ENCODE measurements around the gene ZNF280D. TPM values are rescaled to one million over a fixed set of nuclear protein-coding genes. Genes with fewer than 3 reads are reported as not detected.

Gene ZNF280D
- total and polyA plus RNA-seq, 2 of the 13 experiments (the other 11 are each of a cell fraction or from before 2014, with no cell fraction given): 7.1 to 11.9 TPM

DNA sequence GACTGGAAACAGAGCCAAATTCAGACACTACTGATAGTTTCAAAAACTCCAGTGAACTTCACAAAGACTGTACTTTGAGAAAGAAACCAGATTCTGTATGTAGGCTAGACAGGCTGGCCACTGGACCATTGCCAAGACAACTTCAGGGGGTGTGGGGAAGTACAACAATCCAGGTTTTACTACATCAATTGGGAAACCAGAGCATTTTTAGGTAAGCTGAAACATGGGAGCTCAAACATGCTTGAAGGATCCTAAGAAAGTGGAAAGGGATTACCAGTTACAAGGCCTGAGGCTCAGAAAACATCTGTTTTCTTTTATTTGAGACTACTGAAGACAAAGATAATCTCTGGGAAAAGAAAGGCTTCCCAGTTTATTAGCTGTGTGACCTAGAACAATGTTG lies 26.9 kb upstream of the ZNF280D start:
- in situ Hi-C loops (cut with HindIII; ENCODE audit: extremely low pct_ligation_motif_present, low pct_unique_long_range_greater_than_20kb) (no loop called here), intact Hi-C loops (cut with micrococcal nuclease; ENCODE audit: unreplicated experiment) (no loop called here)
- Histone ChIP-seq H3K27me3 (ENCODE audit: control insufficient read depth in 1 of 2, insufficient read depth in 2 of 2, low read length in 2 of 2) (no peaks in the 10 kb centered on the region), H3K4me3 (replicated peaks in 1 of 3; ENCODE audit: insufficient read depth in 1 of 3, low read depth in 2 of 3, low read length in 3 of 3) (no peak overlapping the region), H3K79me2 (ENCODE audit: insufficient read depth, low read length) (no peaks in the 10 kb centered on the region), H4K20me1 (ENCODE audit: insufficient read depth, low read length) (no peaks in the 10 kb centered on the region), H3K9me3 (ENCODE audit: low read length) (no peaks in the 10 kb centered on the region), H3K36me3 (replicated peaks in 1 of 2; ENCODE audit: control insufficient read depth in 1 of 2, insufficient read depth in 2 of 2, low read length in 2 of 2) (no peaks in the 10 kb centered on the region), H3K9ac (ENCODE audit: insufficient read depth, low read depth, low read length) (no peak overlapping the region), H3K27ac (ENCODE audit: extremely low read length, insufficient read depth, low read length) (no peak overlapping the region), H3K4me1 (ENCODE audit: insufficient read depth, low read length) (no peaks in the 10 kb centered on the region), H3K4me2 (ENCODE audit: low read depth, low read length) (no peak overlapping the region), H2AFZ (ENCODE audit: low read length) (no peak overlapping the region)
- no peak for ATAC-seq
- FAIRE-seq: no peak
- ChIA-PET POLR2A (no interaction called here), CTCF (ENCODE audit: low intra/inter-chr PET ratio, low total read pairs) (no interaction called here)
- TF ChIP-seq ZC3H13 (CRISPR knock-in tag; IDR thresholded peaks at IDR 0.05) (no peak), PAX8 (CRISPR knock-in tag; IDR thresholded peaks at IDR 0.05; ENCODE audit: borderline replicate concordance) (no peak), MLLT10 (CRISPR knock-in tag; IDR thresholded peaks at IDR 0.05) (no peak)
- TF ChIP-seq, protein P1, sequence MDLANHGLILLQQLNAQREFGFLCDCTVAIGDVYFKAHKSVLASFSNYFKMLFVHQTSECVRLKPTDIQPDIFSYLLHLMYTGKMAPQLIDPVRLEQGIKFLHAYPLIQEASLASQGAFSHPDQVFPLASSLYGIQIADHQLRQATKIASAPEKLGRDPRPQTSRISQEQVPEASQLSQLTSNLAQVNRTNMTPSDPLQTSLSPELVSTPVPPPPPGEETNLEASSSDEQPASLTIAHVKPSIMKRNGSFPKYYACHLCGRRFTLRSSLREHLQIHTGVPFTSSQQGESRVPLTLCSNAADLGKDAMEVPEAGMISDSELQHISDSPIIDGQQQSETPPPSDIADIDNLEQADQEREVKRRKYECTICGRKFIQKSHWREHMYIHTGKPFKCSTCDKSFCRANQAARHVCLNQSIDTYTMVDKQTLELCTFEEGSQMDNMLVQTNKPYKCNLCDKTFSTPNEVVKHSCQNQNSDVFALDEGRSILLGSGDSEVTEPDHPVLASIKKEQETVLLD (CRISPR knock-in tag; IDR thresholded peaks at IDR 0.05; ENCODE audit: low read depth): no peak
- TF ChIP-seq, protein P2, sequence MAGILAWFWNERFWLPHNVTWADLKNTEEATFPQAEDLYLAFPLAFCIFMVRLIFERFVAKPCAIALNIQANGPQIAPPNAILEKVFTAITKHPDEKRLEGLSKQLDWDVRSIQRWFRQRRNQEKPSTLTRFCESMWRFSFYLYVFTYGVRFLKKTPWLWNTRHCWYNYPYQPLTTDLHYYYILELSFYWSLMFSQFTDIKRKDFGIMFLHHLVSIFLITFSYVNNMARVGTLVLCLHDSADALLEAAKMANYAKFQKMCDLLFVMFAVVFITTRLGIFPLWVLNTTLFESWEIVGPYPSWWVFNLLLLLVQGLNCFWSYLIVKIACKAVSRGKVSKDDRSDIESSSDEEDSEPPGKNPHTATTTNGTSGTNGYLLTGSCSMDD (CRISPR knock-in tag; IDR thresholded peaks at IDR 0.05): no peak
- no TSS peak for BruUV-seq (replicated peaks)
- no peak for DNase-seq (ENCODE audit: low spot score)

DNA sequence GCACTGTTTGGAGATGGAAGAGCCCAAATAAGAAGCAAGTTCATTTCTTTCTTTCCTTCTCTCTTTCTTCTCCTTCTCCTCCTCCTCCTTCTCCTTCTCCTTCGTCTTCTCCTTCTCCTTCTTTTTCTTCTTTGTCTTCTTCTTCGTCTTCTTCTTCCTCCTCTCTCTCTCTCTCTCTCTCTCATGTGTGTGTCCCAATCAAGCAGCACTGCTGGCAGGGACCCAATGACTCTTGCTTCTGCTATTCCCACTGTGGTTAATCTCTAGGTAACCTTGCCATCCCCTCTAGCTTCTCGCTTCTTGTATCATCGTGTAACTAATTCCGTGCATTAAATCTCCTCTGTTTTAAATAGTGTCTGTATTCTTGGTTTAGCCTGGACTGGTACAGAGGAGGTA lies 26.1 kb upstream of the ZNF280D start:
- Histone ChIP-seq H3K9ac (ENCODE audit: insufficient read depth, low read depth, low read length) (no peak overlapping the region), H3K27me3 (ENCODE audit: control insufficient read depth in 1 of 2, insufficient read depth in 2 of 2, low read length in 2 of 2) (no peaks in the 10 kb centered on the region), H3K9me3 (ENCODE audit: low read length) (no peaks in the 10 kb centered on the region), H3K4me3 (replicated peaks in 1 of 3; ENCODE audit: insufficient read depth in 1 of 3, low read depth in 2 of 3, low read length in 3 of 3) (no peak overlapping the region), H3K4me1 (ENCODE audit: insufficient read depth, low read length) (no peaks in the 10 kb centered on the region), H4K20me1 (ENCODE audit: insufficient read depth, low read length) (no peaks in the 10 kb centered on the region), H2AFZ (ENCODE audit: low read length) (no peak overlapping the region), H3K79me2 (ENCODE audit: insufficient read depth, low read length) (no peaks in the 10 kb centered on the region), H3K36me3 (replicated peaks in 1 of 2; ENCODE audit: control insufficient read depth in 1 of 2, insufficient read depth in 2 of 2, low read length in 2 of 2) (no peaks in the 10 kb centered on the region), H3K4me2 (ENCODE audit: low read depth, low read length) (no peak overlapping the region), H3K27ac (ENCODE audit: extremely low read length, insufficient read depth, low read length) (no peak overlapping the region)
- no peak for DNase-seq (ENCODE audit: low spot score)
- BruUV-seq (replicated peaks): no TSS peak
- TF ChIP-seq NFE2L1 (CRISPR knock-in tag; IDR thresholded peaks at IDR 0.05; ENCODE audit: borderline replicate concordance) (no peak), BHLHE40 (IDR thresholded peaks at IDR 0.05; ENCODE audit: low read length) (no peak), POLR2AphosphoS2 (IDR thresholded peaks at IDR 0.05; ENCODE audit: low read depth, low read length) (no peak), HNRNPK (IDR thresholded peaks at IDR 0.05; ENCODE audit: low read depth, low read length, poor library complexity, severe bottlenecking) (no peak), SMARCC2 (IDR thresholded peaks at IDR 0.05) (no peak)
- TF ChIP-seq, protein P3, sequence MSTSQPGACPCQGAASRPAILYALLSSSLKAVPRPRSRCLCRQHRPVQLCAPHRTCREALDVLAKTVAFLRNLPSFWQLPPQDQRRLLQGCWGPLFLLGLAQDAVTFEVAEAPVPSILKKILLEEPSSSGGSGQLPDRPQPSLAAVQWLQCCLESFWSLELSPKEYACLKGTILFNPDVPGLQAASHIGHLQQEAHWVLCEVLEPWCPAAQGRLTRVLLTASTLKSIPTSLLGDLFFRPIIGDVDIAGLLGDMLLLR (CRISPR knock-in tag; IDR thresholded peaks at IDR 0.05): no peak
- FAIRE-seq: no peak
- in situ Hi-C loops (cut with HindIII; ENCODE audit: extremely low pct_ligation_motif_present, low pct_unique_long_range_greater_than_20kb) (no loop called here), intact Hi-C loops (cut with micrococcal nuclease; ENCODE audit: unreplicated experiment) (no loop called here)
- ChIA-PET CTCF (ENCODE audit: low intra/inter-chr PET ratio, low total read pairs) (no interaction called here), POLR2A (no interaction called here)
- 1% methylated on average over 4 of the region's 5 CpGs for WGBS (ENCODE audit: low lambda C conversion rate)
- ATAC-seq: no peak
